HG02798 (cell line): ENCODE results near the gene MLXIP.
"Not testable (repeated sequence)": the region's sequence is repeated elsewhere in the genome, so short reads cannot be mapped to it uniquely, and the experiment has no call there.

Experiments used
- ATAC-seq: cut with Tn5 transposase; IDR thresholded peaks from one replicate; pipeline ENCODE4 v1.9.1; 2021; ENCODE audit warnings: mild to moderate bottlenecking; ENCODE audit not compliant: unreplicated experiment, poor library complexity

Gene MLXIP

DNA sequence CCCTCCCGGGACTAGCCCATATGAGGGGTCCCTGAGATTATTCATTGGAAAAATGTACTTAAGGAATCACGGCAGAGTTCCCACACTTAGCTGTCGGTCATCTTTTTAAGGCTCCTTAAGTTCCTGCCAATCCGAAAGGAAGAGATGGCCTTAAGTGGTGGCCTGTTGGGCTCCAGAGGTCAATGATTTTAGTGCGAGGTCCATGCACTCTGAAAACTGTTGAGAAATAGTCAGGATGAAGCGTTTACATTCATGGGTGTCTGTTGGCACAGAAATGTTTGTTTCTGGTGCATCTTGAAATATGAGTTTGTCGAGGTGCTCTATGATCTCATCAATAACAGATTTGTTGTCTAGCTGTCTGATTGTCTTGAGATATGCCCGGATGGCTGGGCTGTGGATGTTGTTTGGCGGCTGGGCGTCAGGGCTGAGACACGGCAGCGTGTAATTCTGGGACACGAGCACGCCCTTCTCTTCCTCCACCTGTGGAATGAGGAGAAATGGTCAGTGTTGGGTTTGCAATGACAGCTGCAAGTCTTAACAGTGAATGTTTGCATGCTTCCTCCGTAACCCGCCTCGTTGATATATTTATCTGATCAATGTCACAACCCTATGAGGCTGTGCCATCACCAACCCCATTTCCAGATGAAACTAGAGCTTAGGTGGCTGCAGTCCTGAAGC lies 93.8 kb downstream of the MLXIP start:
- no peak for ATAC-seq

DNA sequence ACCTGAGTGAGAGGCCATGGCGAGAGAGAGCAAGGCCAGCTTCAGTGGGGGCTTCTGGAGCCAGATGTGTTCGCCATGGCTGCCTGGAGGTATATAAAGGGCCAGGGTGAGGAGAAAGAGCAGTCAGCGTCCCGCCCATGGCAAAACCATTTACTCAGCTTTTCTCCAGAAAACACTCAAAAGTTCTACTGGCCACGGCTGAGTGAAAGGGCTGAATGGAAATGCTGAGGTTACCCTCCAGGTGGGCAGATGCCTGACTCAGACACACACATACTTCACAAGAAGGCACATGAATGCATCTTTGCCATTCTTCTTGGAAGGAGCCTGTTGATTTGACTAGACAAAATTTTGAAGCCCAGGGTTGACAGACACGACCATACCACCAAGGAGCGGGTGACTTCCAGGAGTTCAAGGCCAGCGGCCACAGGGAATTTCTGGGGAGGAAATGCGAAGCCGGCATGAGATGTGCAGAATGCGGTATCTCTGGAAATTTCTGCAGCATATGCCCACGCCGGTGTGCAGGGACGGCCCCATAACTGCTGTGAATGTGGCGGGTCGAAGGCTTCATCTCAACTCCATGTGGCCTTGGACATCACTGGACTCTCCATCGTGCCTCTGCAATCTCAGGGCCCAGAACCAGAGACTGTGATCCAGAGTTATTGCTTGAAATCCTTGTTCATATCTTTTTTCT lies 95.7 kb downstream of the MLXIP start, which contains the start of gene IL31:
TSS of gene IL31 (minus strand) at position 67 of the 691 bp plus-strand sequence. CDS start at position 18, 49 bp downstream.
- no peak for ATAC-seq

DNA sequence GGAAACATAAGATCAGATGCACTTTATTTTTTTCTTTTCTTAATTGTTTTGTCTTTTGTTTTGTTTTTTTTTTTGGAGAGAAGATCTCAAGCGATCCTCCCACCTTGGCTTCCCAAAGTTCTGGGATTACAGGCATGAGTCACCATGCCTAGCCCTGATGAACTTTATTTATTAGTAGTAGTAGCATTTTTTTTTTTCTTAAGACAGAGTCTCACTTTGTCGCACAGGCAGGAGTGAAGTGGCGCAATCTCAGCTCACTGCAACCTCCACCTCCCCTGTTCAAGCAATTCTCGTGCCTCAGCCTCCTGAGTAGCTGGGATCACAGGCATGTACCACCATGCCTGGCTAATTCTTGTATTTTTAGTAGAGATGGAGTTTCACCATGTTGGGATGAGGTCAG lies 97.9 kb downstream of the MLXIP start:
- ATAC-seq = not testable (repeated sequence)

DNA sequence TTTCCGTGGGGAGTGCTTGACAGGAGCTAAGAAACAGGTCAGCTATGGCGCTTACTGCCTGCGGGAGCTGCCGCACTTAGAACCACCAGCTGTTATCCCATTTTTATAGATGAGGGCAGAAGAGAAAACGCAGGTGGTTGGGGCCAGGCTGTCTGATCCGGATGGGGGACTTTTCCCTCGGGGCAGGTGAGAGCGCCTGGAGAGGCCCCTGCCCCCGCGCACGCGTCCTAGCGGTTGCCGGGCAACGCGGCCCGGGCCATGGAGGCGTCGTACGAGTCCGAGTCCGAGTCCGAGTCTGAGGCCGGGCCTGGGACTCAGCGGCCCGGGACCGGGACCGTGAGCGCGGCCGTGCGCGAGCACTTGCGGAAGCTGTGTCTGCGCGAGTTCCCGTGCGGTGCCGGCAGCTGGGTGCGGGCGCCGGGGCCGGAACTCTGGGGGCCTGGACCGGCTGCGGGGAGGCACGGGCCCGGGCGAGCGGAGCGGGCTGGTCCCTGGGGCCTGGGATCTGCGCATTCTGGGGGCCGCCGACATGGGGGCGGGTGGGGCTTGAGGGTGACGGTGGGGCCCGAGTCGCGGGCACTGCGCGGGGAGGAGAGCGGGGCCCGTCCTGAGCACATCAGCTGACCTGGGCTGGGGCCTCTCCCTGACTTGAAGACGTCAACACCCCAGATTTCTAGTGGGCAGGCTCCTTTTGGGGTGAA lies 104.5 kb downstream of the MLXIP start, which contains the start of gene LRRC43:
TSS of gene LRRC43 (plus strand) at position 237 of the 701 bp plus-strand sequence. CDS start at position 259, 22 bp downstream.
- ATAC-seq = no peak

DNA sequence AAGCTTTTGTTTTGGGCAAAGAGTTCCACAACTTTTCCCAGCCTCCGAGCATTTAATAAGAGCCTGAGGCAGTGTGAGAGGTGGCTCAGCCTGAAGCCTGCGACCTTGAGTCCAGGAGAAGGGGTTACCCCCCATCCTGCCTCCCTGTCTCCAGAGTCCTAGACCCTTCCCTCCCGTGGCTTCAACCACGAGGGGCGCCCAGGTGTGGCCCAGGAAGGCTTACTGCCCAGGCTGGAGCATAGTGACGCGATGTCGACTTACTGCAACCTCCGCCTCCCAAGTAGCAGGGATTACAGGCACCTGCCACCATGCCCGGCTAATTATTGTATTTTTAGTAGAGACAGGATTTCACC lies 105.0 kb downstream of the MLXIP start:
- no peak for ATAC-seq

DNA sequence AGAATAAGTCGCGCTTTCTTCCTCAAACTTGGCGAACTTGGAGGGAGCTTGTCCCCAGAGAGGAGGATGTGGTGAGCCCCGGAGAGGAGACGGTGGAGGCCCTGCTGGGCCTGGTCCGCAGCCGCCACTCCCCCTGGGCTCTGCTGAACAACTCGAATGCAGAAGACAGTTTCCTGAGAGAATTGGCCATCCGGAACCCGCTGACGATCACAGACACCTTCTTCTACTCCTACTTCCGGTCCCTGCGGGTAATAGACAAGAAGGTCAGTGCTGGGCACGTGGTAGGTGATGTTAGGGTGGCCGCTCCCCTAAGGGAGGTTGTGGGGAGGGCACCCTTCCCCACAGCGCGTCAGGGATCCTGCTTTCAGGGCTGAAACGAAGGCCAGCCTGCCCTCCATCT lies 106.0 kb downstream of the MLXIP start:
- no peak for ATAC-seq

DNA sequence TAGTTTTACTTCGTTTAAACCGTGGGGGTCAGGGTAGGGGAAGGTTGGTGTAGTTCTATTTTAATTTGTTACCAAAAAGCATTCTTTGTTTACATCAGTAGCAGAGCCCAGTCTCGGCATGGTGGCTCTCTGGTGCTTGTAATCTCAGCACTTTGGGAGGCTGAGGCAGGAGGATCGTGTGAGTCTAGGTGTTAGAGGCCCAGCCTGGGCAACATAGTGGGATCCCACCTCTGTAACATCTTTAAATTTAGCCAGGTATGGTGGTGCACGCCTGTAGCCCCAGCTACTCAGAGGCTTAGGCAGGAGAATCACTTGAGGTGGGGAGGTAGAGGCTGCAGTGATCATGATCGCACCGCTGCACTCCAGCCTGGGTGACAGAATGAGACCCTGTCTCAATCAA lies 106.5 kb downstream of the MLXIP start:
- no peak for ATAC-seq

DNA sequence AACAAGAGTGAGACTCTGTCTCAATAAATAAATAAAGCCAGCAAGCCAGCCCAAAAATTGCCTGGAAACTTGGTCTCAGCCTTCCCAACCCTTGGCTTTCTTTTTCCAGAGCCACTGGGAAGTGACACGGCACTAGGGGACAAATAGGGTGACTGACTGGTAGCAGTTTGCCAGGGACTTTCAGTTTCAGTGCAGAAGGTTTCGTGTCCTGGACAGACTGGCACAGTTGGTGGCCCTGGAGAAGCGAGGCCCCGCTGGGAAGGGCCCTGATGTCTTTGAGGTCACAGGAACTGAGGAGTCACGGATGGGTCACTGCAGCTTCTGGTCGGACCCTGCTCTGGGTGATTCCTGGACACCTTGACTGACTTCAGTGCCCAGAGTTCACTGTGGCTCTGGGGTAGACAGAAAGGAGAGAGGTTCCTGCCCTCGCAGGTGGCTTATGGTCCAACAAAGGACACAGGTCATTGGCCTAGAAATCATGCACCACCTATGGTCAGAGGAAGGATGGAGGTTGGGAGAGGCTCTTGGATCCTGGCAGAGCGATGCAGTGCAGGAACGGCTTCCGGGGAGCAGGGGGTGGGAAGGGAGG lies 107.0 kb downstream of the MLXIP start:
- ATAC-seq = no peak

DNA sequence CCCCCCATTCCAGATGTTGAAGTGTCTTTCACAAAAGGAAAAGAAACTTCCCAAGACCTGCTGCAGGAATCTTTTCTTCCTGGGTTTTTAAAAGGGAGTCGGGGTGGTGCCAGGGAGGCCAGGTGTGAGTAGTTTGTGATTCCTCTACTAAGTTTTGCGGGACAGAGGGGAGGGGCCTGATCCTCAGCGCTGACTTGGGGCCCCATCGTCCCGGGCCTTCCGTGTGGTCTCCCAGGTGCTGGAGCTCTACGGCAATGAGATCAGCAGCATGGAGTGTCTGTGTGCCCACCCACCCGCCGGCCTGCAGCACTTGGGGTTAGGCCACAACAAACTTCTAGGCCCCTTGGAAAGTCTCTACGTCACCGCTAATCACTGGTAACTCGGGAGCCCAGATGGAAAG lies 108.9 kb downstream of the MLXIP start:
- no peak for ATAC-seq

DNA sequence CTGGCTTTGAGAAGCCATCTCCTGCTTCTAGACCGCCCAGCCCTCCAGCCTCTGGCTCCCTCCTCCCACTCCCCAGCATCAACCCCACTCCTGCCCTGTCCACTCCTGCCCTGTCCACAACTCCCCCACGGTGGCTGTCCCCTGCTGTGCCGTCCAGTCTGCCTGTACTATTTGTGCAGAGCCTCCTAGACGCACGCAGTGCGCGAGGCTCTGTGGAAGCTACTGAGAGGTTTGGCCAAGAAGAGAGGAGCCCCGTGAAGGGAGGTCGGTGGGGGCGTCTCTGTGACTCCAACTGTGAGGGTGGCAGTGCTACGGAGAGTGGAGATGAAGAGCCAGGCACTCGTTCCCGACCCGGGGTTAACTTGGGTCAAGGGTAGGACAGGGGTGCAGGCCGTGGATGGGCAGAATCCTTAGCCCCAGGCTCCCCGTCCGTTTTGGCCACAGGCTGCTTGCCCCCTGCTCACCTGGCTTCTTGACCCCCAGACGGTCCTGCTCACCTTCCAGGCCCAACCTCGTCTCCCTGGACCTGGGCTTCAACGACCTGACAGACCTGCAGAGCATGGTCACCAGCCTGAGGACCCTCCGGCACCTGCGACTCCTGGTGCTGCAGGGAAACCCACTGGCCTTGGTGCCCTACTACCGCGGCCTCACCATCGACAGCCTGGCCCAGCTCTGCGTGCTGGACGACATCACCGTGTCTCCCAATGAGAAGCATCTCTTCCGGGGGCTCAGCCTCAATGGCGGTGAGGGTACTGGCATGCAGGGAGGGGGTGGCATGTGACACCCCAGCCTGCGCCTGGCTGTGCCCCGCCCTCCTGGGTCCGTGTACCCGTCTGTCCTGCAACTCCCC lies 111.3 kb downstream of the MLXIP start:
- ATAC-seq = no peak

DNA sequence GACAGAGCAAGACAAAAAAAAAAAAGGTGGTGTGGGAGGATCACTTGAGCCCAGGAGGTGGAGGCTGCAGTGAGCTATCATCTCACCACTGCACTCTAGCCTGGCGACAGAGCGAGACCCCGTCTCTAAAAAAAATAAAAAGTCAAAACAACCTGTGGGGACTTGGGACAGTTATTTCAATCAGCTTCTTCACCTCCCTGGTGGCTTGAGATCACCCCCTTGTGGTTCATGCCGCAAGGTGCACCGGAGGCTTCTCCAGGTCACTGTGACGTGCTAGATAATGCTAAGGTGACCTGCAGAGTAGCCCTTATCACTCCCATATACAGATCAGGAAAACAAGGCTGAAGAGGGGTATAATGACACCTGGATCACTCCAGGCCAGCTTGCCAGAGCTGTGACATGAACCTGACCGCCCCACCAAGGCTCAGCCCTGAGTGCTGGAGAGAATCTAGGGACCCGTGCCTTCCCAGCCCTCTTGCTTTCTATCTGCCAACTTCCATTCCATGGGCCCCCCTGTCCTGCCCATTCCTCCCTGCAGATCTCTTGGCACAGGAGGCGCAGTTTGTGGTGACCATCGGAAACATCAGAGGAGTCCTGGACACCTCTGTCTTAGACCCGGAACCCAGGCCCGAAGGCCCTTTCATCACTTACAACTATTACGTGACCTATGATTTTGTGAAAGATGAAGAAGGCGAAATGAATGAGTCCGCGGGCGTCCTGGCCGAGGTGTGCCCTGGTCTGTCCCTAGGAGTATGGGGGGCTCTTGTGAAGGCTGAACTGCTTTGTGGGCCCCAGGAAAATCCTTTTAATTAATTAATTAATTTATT lies 112.5 kb downstream of the MLXIP start:
- no peak for ATAC-seq

DNA sequence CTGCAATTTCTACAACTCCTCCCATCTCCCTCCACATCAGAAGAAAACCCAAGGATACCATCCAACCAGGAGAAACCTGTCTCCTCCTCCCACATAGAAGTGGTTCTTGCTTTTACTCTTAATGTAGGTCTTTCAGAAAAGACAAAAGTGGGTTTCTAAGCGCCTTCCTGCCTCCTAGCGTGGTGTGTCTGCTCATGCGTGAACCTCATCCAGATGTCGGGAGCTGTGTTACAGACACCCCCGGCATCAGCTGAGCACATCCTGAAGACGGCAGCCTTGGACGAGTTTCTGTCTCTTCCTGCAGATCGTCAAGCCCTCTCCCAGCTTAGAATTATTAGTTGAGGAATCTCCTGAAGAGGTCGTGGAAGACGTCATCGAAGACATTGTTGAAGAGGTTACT lies 113.9 kb downstream of the MLXIP start:
- no peak for ATAC-seq

DNA sequence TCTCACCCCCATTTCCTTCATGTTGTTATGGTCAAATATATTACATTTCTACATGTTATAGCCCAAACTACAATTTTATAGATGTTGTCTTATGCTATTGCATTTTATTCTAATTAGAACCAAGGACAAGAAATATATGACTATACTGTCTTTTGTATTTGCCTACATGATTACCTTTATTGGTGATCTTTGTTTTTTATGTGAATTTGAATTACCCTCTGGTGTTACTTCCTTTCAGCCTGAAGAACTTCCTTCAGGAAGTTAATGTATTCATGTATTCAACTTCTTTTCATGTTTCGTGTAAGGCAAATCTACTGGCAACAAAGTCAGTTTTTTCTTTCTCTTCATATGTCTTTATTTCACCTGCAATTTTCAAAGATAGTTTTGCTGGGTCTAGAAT lies 116.2 kb downstream of the MLXIP start:
- ATAC-seq = no peak

DNA sequence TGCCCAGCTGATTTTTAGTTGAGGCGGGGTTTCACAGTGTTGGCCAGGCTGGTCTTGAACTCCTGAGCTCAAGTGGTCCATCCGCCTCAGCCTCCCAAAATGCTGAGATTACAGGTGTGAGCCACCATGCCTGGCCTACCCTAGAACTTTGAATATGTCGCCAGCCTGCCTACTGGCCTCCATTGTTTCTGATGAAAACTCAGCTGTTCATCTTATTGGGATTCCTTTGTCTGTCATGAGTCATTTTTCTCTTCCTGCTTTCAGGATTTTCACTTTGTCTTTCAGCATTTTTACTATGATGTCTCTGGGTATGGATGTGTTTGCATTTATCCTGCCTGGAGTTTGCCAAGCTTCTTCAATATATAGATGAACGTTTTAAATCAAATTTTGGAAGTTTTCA lies 116.8 kb downstream of the MLXIP start:
- no peak for ATAC-seq
